SH-SY5Y (cell line): ENCODE results near the gene TRMT5.

Experiments used
- GATA2 ChIP-seq: IDR thresholded peaks from 2 replicates; pipeline ENCODE4 v1.6.1; 2011; ENCODE audit warnings: mild to moderate bottlenecking, low read depth, low read length
- GATA3 ChIP-seq: IDR thresholded peaks from 2 replicates; pipeline ENCODE4 v1.6.1; 2011; ENCODE audit warnings: low read depth, mild to moderate bottlenecking, low read length, moderate library complexity

DNA sequence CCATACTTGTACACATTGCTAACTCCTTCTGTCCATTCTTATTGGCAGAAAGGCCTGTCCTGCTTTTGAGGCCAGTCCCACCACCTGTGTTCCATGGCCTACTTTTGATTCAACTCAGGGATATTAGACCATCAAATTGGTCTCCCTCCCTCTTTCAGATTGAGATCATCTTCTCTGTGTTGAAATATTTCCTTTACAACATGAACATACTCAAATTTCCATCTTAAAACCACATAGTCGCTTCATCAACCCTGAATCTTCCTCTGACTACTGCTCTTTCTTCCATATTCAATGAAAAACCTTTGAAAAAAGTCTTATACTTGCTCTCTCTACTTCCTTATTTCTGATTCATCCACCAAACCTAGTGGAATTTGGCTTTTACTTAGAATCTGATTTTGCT is 34.9 kb downstream of the TRMT5 start:
- TF ChIP-seq GATA3: no peak
- no peak for TF ChIP-seq GATA2
